Endothelial cell of umbilical vein (primary cell): ENCODE measurements around the gene CRYGN. TPM values are rescaled to one million over a fixed set of nuclear protein-coding genes. Genes with fewer than 3 reads are reported as not detected.

Experiments
- BruUV-seq: library from RNA; stranded (reverse); fragments of 400-500 nt; replicated peaks from 2 replicates; lab custom pipeline; 2021; lab: Mats Ljungman, UMichigan
- CTCF ChIA-PET: fragments of 300-600, 350-600 bp; sonication (Branson Sonifier 250); formaldehyde crosslinking; loops from one replicate; lab custom pipeline; 2021; ENCODE audit warnings: antibody characterized with exemption, inconsistent platforms; lab: Charles Lee
- POLR2A ChIA-PET: fragments of 300-600, 350-600 bp; sonication (Branson Sonifier 250); formaldehyde crosslinking; loops from one replicate; lab custom pipeline; 2021; ENCODE audit warnings: antibody characterized with exemption, inconsistent platforms; lab: Charles Lee
- DNase-seq: peaks from one replicate; pipeline ENCODE4 v3.0.0-alpha.2; 2011; ENCODE audit warnings: low read depth, low spot score
- FAIRE-seq: peaks from 2 replicates; lab custom pipeline; 2011; peaks lifted over from hg19 to GRCh38; lab: Jason Lieb, UNC
- H2AFZ ChIP-seq: 2 replicates; pipeline ENCODE4 v1.6.0; 2012; ENCODE audit warnings: low read depth, low read length, control low read depth, inconsistent platforms
- H3K27ac ChIP-seq: 2 replicates; pipeline ENCODE4 v1.5.1; 2011; ENCODE audit warnings: low read depth, mild to moderate bottlenecking, control low read depth, low read length, moderate library complexity; ENCODE audit not compliant: insufficient read depth
- H3K27me3 ChIP-seq, 2 experiments: 2 replicates each; pipeline versions ENCODE4 v1.6.0 to v1.6.1; 2011; ENCODE audit warnings: low read length in 2 of 2, mixed read lengths in 1 of 2; ENCODE audit not compliant: control insufficient read depth in 2 of 2, insufficient read depth in 2 of 2
- H3K36me3 ChIP-seq, 2 experiments: 2 replicates in 1 of 2; 3 replicates in 1 of 2; pipeline ENCODE4 v1.5.1; 2011; ENCODE audit warnings: low read length in 2 of 2, mild to moderate bottlenecking in 1 of 2, moderate library complexity in 1 of 2; ENCODE audit not compliant: control insufficient read depth in 2 of 2, insufficient read depth in 2 of 2; ENCODE audit errors: extremely low read depth in 1 of 2
- H3K4me1 ChIP-seq: 3 replicates; pipeline ENCODE4 v1.5.1; 2011; ENCODE audit warnings: mild to moderate bottlenecking, low read length; ENCODE audit not compliant: control insufficient read depth, insufficient read depth; ENCODE audit errors: extremely low read depth
- H3K4me2 ChIP-seq: 2 replicates; pipeline ENCODE4 v1.6.1; 2011; ENCODE audit warnings: low read length, control low read depth, mixed read lengths; ENCODE audit not compliant: insufficient read depth
- H3K4me3 ChIP-seq, 3 experiments: fragments of 200-600 bp in 1 of 3; sonication (generic), shearing (Covaris generic) in 1 of 3; replicated peaks in 1 of 3; 2 replicates each; pipeline ENCODE4 v1.5.1; 2011 to 2016; ENCODE audit warnings: control low read depth in 3 of 3, low read length in 3 of 3, mild to moderate bottlenecking in 2 of 3, inconsistent platforms in 1 of 3, low read depth in 1 of 3, moderate library complexity in 1 of 3; ENCODE audit not compliant: insufficient read depth in 1 of 3
- H3K79me2 ChIP-seq: 2 replicates; pipeline ENCODE4 v1.6.0; 2012; ENCODE audit warnings: low read length, inconsistent platforms; ENCODE audit not compliant: control insufficient read depth, insufficient read depth
- H3K9ac ChIP-seq: replicated peaks from 2 replicates; pipeline ENCODE3; 2011; ENCODE audit warnings: low read length, control low read depth; ENCODE audit not compliant: insufficient read depth; ENCODE audit errors: extremely low read depth
- H3K9me1 ChIP-seq: replicated peaks from 3 replicates; pipeline ENCODE4 v1.6.0; 2011; ENCODE audit warnings: mild to moderate bottlenecking, low read length; ENCODE audit not compliant: control insufficient read depth, insufficient read depth; ENCODE audit errors: extremely low read depth
- H3K9me3 ChIP-seq: replicated peaks from 2 replicates; pipeline ENCODE4 v1.5.1; 2012; ENCODE audit warnings: low read length, inconsistent platforms; ENCODE audit not compliant: control insufficient read depth, insufficient read depth
- H4K20me1 ChIP-seq: replicated peaks from 2 replicates; pipeline ENCODE3; 2011; ENCODE audit warnings: mild to moderate bottlenecking, low read length; ENCODE audit not compliant: control insufficient read depth, insufficient read depth; ENCODE audit errors: extremely low read depth
- EZH2 ChIP-seq: IDR thresholded peaks from 2 replicates; pipeline ENCODE4 v1.6.1; 2012; ENCODE audit warnings: borderline replicate concordance, low read depth, mild to moderate bottlenecking, moderate library complexity, low read length, inconsistent platforms; ENCODE audit not compliant: severe bottlenecking
- FOS ChIP-seq: IDR thresholded peaks from 2 replicates; pipeline ENCODE4 v1.6.1; 2011; ENCODE audit warnings: mild to moderate bottlenecking, low read length, moderate library complexity, borderline replicate concordance; ENCODE audit not compliant: insufficient read depth
- GATA2 ChIP-seq: IDR thresholded peaks from 2 replicates; pipeline ENCODE4 v1.7.0; 2011; ENCODE audit warnings: low read depth, mild to moderate bottlenecking, moderate library complexity, mixed read lengths, low read length; ENCODE audit not compliant: insufficient read length, insufficient read depth
- JUN ChIP-seq: IDR thresholded peaks from 2 replicates; pipeline ENCODE4 v1.6.1; 2011; ENCODE audit warnings: borderline replicate concordance, low read depth; ENCODE audit not compliant: insufficient read length, insufficient read depth
- MYC ChIP-seq: IDR thresholded peaks from one replicate; pipeline ENCODE4 v1.6.1; 2011; ENCODE audit warnings: mild to moderate bottlenecking, low read depth, low read length
- POLR2AphosphoS5 ChIP-seq: IDR thresholded peaks from 2 replicates; pipeline ENCODE4 v1.6.1; 2012; ENCODE audit warnings: low read depth, mild to moderate bottlenecking, control low read depth, low read length, moderate library complexity; ENCODE audit not compliant: insufficient read depth
- dilution Hi-C: fragments of 300-500 bp; cut with MboI; formaldehyde crosslinking; loops from one replicate; pipeline ENCODE4 v1.15.0; 2019; ENCODE audit warnings: low sequenced_read_pairs; ENCODE audit not compliant: extremely low pct_ligation_motif_present
- intact Hi-C: fragments of 100-400 bp; cut with micrococcal nuclease; formaldehyde crosslinking; loops from one replicate; pipeline ENCODE4 v1.10.0; 2022
- polyA plus RNA-seq, 4 experiments: library from polyadenylated mRNA; depleted of rRNA in 3 of 4; stranded (reverse) in 3 of 4; unstranded in 1 of 4; fragments of >200 nt; gene quantifications; 2 replicates each; pipeline versions ENCODE4 v1.2.1 to v1.2.3, GENCODE V29; 2011 to 2012; ENCODE audit warnings: missing spikeins in 1 of 4
- total RNA-seq: library from RNA; stranded (reverse); gene quantifications from 2 replicates; pipeline ENCODE4 v1.2.3, GENCODE V29; 2021
- TF ChIP-seq, protein P1 (sequence below), 2 donors: IDR thresholded peaks; 1 replicate in 1 of 2; 2 replicates in 1 of 2; pipeline ENCODE4 v1.5.1; 2011; ENCODE audit warnings: low read length in 2 of 2, mild to moderate bottlenecking in 2 of 2, moderate library complexity in 2 of 2, control low read depth in 1 of 2, inconsistent platforms in 1 of 2, low read depth in 1 of 2; ENCODE audit not compliant: insufficient read depth in 1 of 2; ENCODE audit errors: extremely low read depth in 1 of 2

CRYGN gene
- total and polyA plus RNA-seq, 2 donors (not counting 3 experiments of a cell fraction or from before 2014, with no cell fraction given) = not detected

DNA sequence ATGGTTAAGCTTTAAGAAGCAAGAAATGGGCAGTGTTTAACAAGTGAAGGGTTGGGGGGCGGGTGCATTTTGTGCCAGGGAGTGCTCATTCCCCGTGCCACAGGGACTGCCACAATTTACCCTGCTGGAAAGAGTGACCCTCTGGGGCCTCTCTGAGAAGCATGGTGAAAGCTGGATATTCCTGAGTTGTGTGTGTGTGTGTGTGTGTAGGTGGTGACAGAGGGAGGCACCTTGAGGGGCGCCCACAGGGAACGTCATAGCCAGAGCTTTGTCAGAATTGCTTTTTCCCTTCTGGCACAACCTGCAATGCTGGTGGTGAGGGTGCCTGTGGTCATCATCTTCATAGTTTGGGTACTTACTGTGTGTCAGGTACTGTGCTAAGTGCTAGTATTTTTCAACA is 27.6 kb downstream of the CRYGN start:
- Histone ChIP-seq H3K36me3 (no peaks in the 10 kb centered on the region), H3K27ac (no peak overlapping the region), H3K4me2 (no peak overlapping the region), H2AFZ (no peak overlapping the region), H4K20me1 (no peaks in the 10 kb centered on the region), H3K4me1 (no peaks in the 10 kb centered on the region), H3K79me2 (no peaks in the 10 kb centered on the region), H3K27me3 (peaks cover 57 to 64% of the 10 kb centered on the region in 2 experiments), H3K9ac (no peak overlapping the region), H3K9me1 (no peaks in the 10 kb centered on the region), H3K9me3 (no peaks in the 10 kb centered on the region), H3K4me3 (no peak overlapping the region)
- dilution Hi-C loops = no loop called here
- TF ChIP-seq EZH2 (no peak), JUN (no peak), MYC (no peak)
- TF ChIP-seq, protein P1, sequence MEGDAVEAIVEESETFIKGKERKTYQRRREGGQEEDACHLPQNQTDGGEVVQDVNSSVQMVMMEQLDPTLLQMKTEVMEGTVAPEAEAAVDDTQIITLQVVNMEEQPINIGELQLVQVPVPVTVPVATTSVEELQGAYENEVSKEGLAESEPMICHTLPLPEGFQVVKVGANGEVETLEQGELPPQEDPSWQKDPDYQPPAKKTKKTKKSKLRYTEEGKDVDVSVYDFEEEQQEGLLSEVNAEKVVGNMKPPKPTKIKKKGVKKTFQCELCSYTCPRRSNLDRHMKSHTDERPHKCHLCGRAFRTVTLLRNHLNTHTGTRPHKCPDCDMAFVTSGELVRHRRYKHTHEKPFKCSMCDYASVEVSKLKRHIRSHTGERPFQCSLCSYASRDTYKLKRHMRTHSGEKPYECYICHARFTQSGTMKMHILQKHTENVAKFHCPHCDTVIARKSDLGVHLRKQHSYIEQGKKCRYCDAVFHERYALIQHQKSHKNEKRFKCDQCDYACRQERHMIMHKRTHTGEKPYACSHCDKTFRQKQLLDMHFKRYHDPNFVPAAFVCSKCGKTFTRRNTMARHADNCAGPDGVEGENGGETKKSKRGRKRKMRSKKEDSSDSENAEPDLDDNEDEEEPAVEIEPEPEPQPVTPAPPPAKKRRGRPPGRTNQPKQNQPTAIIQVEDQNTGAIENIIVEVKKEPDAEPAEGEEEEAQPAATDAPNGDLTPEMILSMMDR (IDR thresholded peaks at IDR 0.05; ENCODE audit: extremely low read depth in 1 of 2, insufficient read depth in 1 of 2, low read depth in 1 of 2, low read length in 2 of 2) = no peak
- POLR2A ChIA-PET = interaction anchor here (0.7 kb wide), 1 partner anchor 27 kb away, joined by 3 read pairs; no protein-coding TSS in a partner anchor
- DNase-seq (no peak), FAIRE-seq (no peak)
- intact Hi-C loops = no loop called here
- no TSS peak for BruUV-seq
- CTCF ChIA-PET = interaction anchor here (1.2 to 1.5 kb wide), 3 partner anchors 36 to 370 kb away, joined by 3 read pairs; no protein-coding TSS in a partner anchor

DNA sequence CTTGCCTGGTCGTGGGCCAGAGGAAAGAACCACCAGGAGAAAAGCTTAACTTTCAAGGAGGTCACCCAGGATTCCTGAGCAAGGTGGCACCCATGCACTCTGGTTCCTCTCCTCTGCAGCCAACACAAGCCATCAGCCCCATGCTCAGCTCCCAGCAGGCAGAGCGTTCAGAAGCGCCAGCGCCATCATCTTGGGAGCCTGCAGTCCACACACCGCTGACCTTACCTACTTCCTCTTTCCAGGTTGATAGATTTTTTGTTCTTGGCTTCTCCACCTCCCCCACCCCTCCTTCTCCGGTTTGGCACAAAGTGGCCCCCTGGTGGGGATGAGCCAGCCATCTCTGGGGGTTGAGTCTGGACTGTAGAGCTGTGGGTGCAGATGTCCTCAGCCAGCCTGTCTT is 28.4 kb downstream of the CRYGN start:
- intact Hi-C loops (no loop called here), dilution Hi-C loops (no loop called here)
- no peaks in the 10 kb centered on the region for H3K79me2 ChIP-seq
- ChIA-PET POLR2A (interaction anchor here (0.7 kb wide), 1 partner anchor 26 kb away, joined by 3 read pairs; no protein-coding TSS in a partner anchor), CTCF (interaction anchor here (1.2 to 1.5 kb wide), 3 partner anchors 37 to 371 kb away, joined by 3 read pairs; no protein-coding TSS in a partner anchor)
- DNase-seq (no peak), FAIRE-seq (no peak)
- H3K4me1 ChIP-seq = no peaks in the 10 kb centered on the region
- no peak overlapping the region for H2AFZ ChIP-seq
- no peaks in the 10 kb centered on the region for H3K9me1 ChIP-seq
- no peaks in the 10 kb centered on the region for H4K20me1 ChIP-seq
- no peaks in the 10 kb centered on the region for H3K9me3 ChIP-seq
- H3K27me3 ChIP-seq = peaks cover 55 to 62% of the 10 kb centered on the region in 2 experiments
- H3K36me3 ChIP-seq = no peaks in the 10 kb centered on the region
- no peak overlapping the region for H3K27ac ChIP-seq
- no peak overlapping the region for H3K4me2 ChIP-seq
- no TSS peak for BruUV-seq
- no peak overlapping the region for H3K9ac ChIP-seq
- no peak for TF ChIP-seq FOS
- TF ChIP-seq POLR2AphosphoS5 = no peak
- TF ChIP-seq JUN = no peak
- no peak for TF ChIP-seq GATA2
- TF ChIP-seq, protein P1 (IDR thresholded peaks at IDR 0.05; ENCODE audit: extremely low read depth in 1 of 2, insufficient read depth in 1 of 2, low read depth in 1 of 2, low read length in 2 of 2) = no peak
- H3K4me3 ChIP-seq = no peak overlapping the region
